H1 (cell line): ENCODE results near the gene PROSER3. TPM values are rescaled to one million over a fixed set of nuclear protein-coding genes. Genes with fewer than 3 reads are reported as not detected.
"Not testable (repeated sequence)": the region's sequence is repeated elsewhere in the genome, so short reads cannot be mapped to it uniquely, and the experiment has no call there.

ENCODE experiments used
- CTCF ChIA-PET: fragments of 300-600 bp; sonication (Branson Sonifier 250); formaldehyde crosslinking; loops from one replicate; lab custom pipeline; 2021; ENCODE audit not compliant: partially characterized antibody; lab: Charles Lee
- POLR2A ChIA-PET: fragments of 300-600 bp; sonication (Branson Sonifier 250); formaldehyde crosslinking; loops from one replicate; lab custom pipeline; 2021; ENCODE audit warnings: inconsistent platforms; ENCODE audit not compliant: partially characterized antibody; lab: Charles Lee
- DNase-seq, 2 experiments: peaks; one replicate each; pipeline versions ENCODE4 v3.0.0 to v3.0.0-alpha.2; 2010 to 2022; ENCODE audit warnings: low spot score in 2 of 2, low read depth in 1 of 2, mixed read lengths in 1 of 2
- FAIRE-seq: peaks from 2 replicates; lab custom pipeline; 2011; peaks lifted over from hg19 to GRCh38; lab: Jason Lieb, UNC
- H2AFZ ChIP-seq: 2 replicates; pipeline ENCODE4 v1.8.1; 2012; ENCODE audit warnings: low read length, inconsistent platforms
- H2AK5ac ChIP-seq: 2 replicates; pipeline ENCODE4 v1.6.1; 2013; ENCODE audit warnings: low read depth, low read length
- H2BK120ac ChIP-seq: replicated peaks from 2 replicates; pipeline ENCODE3; 2013; ENCODE audit warnings: low read depth, low read length, inconsistent platforms
- H2BK12ac ChIP-seq: 2 replicates; pipeline ENCODE4 v1.6.1; 2013; ENCODE audit warnings: low read depth, low read length
- H2BK15ac ChIP-seq: 2 replicates; pipeline ENCODE4 v1.6.1; 2013; ENCODE audit warnings: low read length
- H2BK20ac ChIP-seq: 2 replicates; pipeline ENCODE4 v1.6.1; 2013; ENCODE audit warnings: low read length
- H2BK5ac ChIP-seq: 2 replicates; pipeline ENCODE4 v1.6.1; 2013; ENCODE audit warnings: low read depth, low read length
- H3K14ac ChIP-seq: 2 replicates; pipeline ENCODE4 v1.6.1; 2013; ENCODE audit warnings: inconsistent platforms; ENCODE audit not compliant: insufficient read length
- H3K18ac ChIP-seq: 2 replicates; pipeline ENCODE4 v1.6.1; 2013; ENCODE audit warnings: low read length; ENCODE audit errors: extremely low read depth
- H3K23ac ChIP-seq: 2 replicates; pipeline ENCODE4 v1.6.1; 2013; ENCODE audit warnings: inconsistent platforms; ENCODE audit not compliant: insufficient read length
- H3K23me2 ChIP-seq: 2 replicates; pipeline ENCODE4 v1.6.1; 2013; ENCODE audit warnings: low read depth, low read length
- H3K27ac ChIP-seq: 2 replicates; pipeline ENCODE4 v1.6.1; 2011; ENCODE audit warnings: low read depth, low read length, inconsistent platforms
- H3K27me3 ChIP-seq, 4 experiments: replicated peaks in 1 of 4; 1 replicate in 1 of 4; 2 replicates in 3 of 4; pipeline versions ENCODE4 v1.6.1 to v1.8.1; 2011 to 2013; ENCODE audit warnings: low read length in 3 of 4, mild to moderate bottlenecking in 3 of 4, inconsistent platforms in 2 of 4, mixed read lengths in 2 of 4, moderate library complexity in 1 of 4; ENCODE audit not compliant: control insufficient read depth in 3 of 4, insufficient read depth in 3 of 4; ENCODE audit errors: extremely low read depth in 1 of 4
- H3K36me3 ChIP-seq, 4 experiments: 2 replicates each; pipeline versions ENCODE4 v1.6.1 to v1.8.1; 2011 to 2013; ENCODE audit warnings: mild to moderate bottlenecking in 4 of 4, low read length in 3 of 4, moderate library complexity in 2 of 4, control low read depth in 1 of 4, inconsistent platforms in 1 of 4; ENCODE audit not compliant: insufficient read depth in 4 of 4, control insufficient read depth in 2 of 4
- H3K4ac ChIP-seq: replicated peaks from 2 replicates; pipeline ENCODE3; 2013; ENCODE audit warnings: low read length, low read depth, mixed read lengths, inconsistent platforms; ENCODE audit not compliant: insufficient read length
- H3K4me1 ChIP-seq, 4 experiments: replicated peaks in 1 of 4; 1 replicate in 1 of 4; 2 replicates in 3 of 4; pipeline versions ENCODE4 v1.6.1 to v1.8.1; 2011 to 2013; ENCODE audit warnings: low read length in 3 of 4, inconsistent platforms in 2 of 4, mixed read lengths in 1 of 4; ENCODE audit not compliant: insufficient read depth in 4 of 4, control insufficient read depth in 3 of 4
- H3K4me2 ChIP-seq, 2 experiments: 2 replicates each; pipeline versions ENCODE4 v1.6.1 to v1.8.1; 2011 to 2013; ENCODE audit warnings: low read depth in 2 of 2, low read length in 2 of 2, control low read depth in 1 of 2, inconsistent platforms in 1 of 2, mild to moderate bottlenecking in 1 of 2; ENCODE audit not compliant: insufficient read depth in 1 of 2
- H3K4me3 ChIP-seq, 4 experiments: fragments of 200-600, 300-600 bp in 1 of 4; sonication (generic), shearing (Covaris generic), sonication (Bioruptor Twin) in 1 of 4; 2 replicates each; pipeline versions ENCODE4 v1.5.1 to v1.8.1; 2011 to 2016; ENCODE audit warnings: low read length in 4 of 4, low read depth in 3 of 4, control low read depth in 2 of 4, inconsistent platforms in 2 of 4, mild to moderate bottlenecking in 2 of 4, mixed read lengths in 1 of 4, moderate library complexity in 1 of 4; ENCODE audit not compliant: insufficient read depth in 2 of 4; ENCODE audit errors: extremely low read depth in 1 of 4
- H3K56ac ChIP-seq: replicated peaks from 2 replicates; pipeline ENCODE3; 2013; ENCODE audit warnings: low read depth, mild to moderate bottlenecking, mixed read lengths, low read length, inconsistent platforms; ENCODE audit not compliant: insufficient read length
- H3K79me1 ChIP-seq: 2 replicates; pipeline ENCODE4 v1.6.1; 2013; ENCODE audit warnings: low read depth, low read length, control low read depth
- H3K79me2 ChIP-seq, 2 experiments: 2 replicates each; pipeline versions ENCODE4 v1.6.1 to v1.8.1; 2012 to 2013; ENCODE audit warnings: low read length in 2 of 2, mild to moderate bottlenecking in 2 of 2, inconsistent platforms in 1 of 2; ENCODE audit not compliant: insufficient read depth in 2 of 2, control insufficient read depth in 1 of 2
- H3K9ac ChIP-seq, 4 experiments: replicated peaks in 1 of 4; 1 replicate in 1 of 4; 2 replicates in 3 of 4; pipeline versions ENCODE4 v1.6.1 to v1.8.1; 2011 to 2013; ENCODE audit warnings: low read depth in 3 of 4, low read length in 3 of 4, control low read depth in 2 of 4, mild to moderate bottlenecking in 2 of 4, moderate library complexity in 2 of 4, inconsistent platforms in 1 of 4; ENCODE audit errors: extremely low read depth in 1 of 4
- H3K9me3 ChIP-seq, 2 experiments: 2 replicates each; pipeline versions ENCODE4 v1.6.1 to v1.8.1; 2012 to 2013; ENCODE audit warnings: mild to moderate bottlenecking in 2 of 2, moderate library complexity in 2 of 2, control low read depth in 1 of 2, inconsistent platforms in 1 of 2, low read depth in 1 of 2, low read length in 1 of 2, mixed read lengths in 1 of 2; ENCODE audit not compliant: insufficient read depth in 2 of 2
- H4K20me1 ChIP-seq, 2 experiments: replicated peaks in 1 of 2; 2 replicates each; pipeline versions ENCODE3 to v1.8.1; 2011 to 2013; ENCODE audit warnings: inconsistent platforms in 2 of 2, low read length in 2 of 2, mild to moderate bottlenecking in 1 of 2; ENCODE audit not compliant: insufficient read depth in 2 of 2, control insufficient read depth in 1 of 2
- H4K5ac ChIP-seq: 2 replicates; pipeline ENCODE4 v1.6.1; 2013; ENCODE audit warnings: low read length, low read depth, mixed read lengths, inconsistent platforms; ENCODE audit not compliant: insufficient read length
- H4K8ac ChIP-seq: 2 replicates; pipeline ENCODE4 v1.8.0; 2013; ENCODE audit warnings: mild to moderate bottlenecking, moderate library complexity, low read length, inconsistent platforms; ENCODE audit not compliant: insufficient read depth; ENCODE audit errors: extremely low read depth
- H4K91ac ChIP-seq: replicated peaks from 2 replicates; pipeline ENCODE3; 2013; ENCODE audit warnings: low read length, mixed read lengths, inconsistent platforms; ENCODE audit not compliant: insufficient read length
- WGBS, 2 experiments: shearing (Covaris generic) in 1 of 2; methylation state at CpG; one replicate each; pipeline versions ENCODE4 v1.1.6 to v1.1.7; 2013 to 2015; ENCODE audit warnings: low lambda C conversion rate in 2 of 2, mixed read lengths in 2 of 2, inconsistent platforms in 1 of 2, low coverage in 1 of 2, missing lambda C conversion rate in 1 of 2; ENCODE audit not compliant: insufficient replicate concordance in 2 of 2, insufficient coverage in 1 of 2, insufficient read length in 1 of 2; ENCODE audit errors: extremely low coverage in 1 of 2, missing lambda C conversion rate in 1 of 2; 5-methylcytosine and 5-hydroxymethylcytosine counted together
- polyA plus RNA-seq, 7 experiments: library from polyadenylated mRNA; depleted of rRNA in 3 of 7; stranded (reverse) in 5 of 7; unstranded in 2 of 7; fragments of >200 nt in 5 of 7; fragments of 200-250 nt in 2 of 7; gene quantifications; 1 replicate in 5 of 7; 2 replicates in 1 of 7; 4 replicates in 1 of 7; pipeline versions ENCODE4 v1.2.1 to v1.2.3, GENCODE V29; 2011 to 2013; ENCODE audit warnings: missing spikeins in 2 of 7, mixed read lengths in 2 of 7
- total RNA-seq: library from RNA; stranded (reverse); fragmentation: NEBNext Ultra II Directional; extraction: Animal tissue kit (Norgen Biotek cat#: 25700); gene quantifications from 2 replicates; pipeline ENCODE4 v1.2.1, GENCODE V29; 2021

PROSER3 gene
- total and polyA plus RNA-seq, 2 of the 8 experiments (the other 6 are each of a cell fraction or from before 2014, with no cell fraction given), result 17.8 to 28.9 TPM

DNA sequence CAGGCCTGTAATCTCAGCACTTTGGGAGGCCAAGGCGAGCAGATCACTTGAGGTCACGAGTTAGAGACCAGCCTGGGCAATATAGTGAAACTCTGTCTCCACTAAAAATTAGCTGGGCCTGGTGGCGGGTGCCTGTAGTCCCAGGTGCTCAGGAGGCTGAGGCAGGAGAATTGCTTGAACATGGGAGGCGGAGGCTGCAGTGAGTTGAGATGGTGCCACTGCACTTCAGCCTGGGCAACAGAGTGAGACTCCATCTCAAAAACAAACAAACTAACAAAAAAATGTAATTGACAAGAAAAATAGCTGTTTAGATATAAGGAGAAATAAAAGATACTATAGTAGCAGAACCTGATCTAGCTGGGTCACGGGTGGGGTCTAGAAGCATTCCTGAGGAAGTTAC lies 14.4 kb downstream of the PROSER3 start:
- H3K18ac ChIP-seq, H4K5ac ChIP-seq, H2BK12ac ChIP-seq, H2BK120ac ChIP-seq, H3K56ac ChIP-seq, FAIRE-seq, H2BK15ac ChIP-seq, H3K23me2 ChIP-seq, H3K23ac ChIP-seq, H2AFZ ChIP-seq, H3K27me3 ChIP-seq, H3K79me2 ChIP-seq, H3K79me1 ChIP-seq, H2BK20ac ChIP-seq, H3K4me2 ChIP-seq, H3K14ac ChIP-seq, H4K20me1 ChIP-seq, H3K4me3 ChIP-seq, H4K91ac ChIP-seq, H3K9me3 ChIP-seq, H3K36me3 ChIP-seq, H3K4ac ChIP-seq, H2AK5ac ChIP-seq, H4K8ac ChIP-seq, H3K27ac ChIP-seq, DNase-seq, H2BK5ac ChIP-seq, H3K9ac ChIP-seq: not testable (repeated sequence)
- POLR2A ChIA-PET, result interaction anchor here (0.8 to 1.8 kb wide), 8 partner anchors 8 to 64 kb away, joined by 3 to 9 read pairs (median 4); partner anchors contain the start of genes HSPB6, KMT2B and LIN37
- 88% methylated on average over 5 of the region's 5 CpGs; no CpG with 5 or more reads in 1 of the 2 experiments for WGBS, 2 experiments
- H3K4me1 ChIP-seq, result peaks cover 0 to 21% (median 17%) of the 10 kb centered on the region in 4 experiments; a peak in 6 of 7 replicates
- CTCF ChIA-PET, result interaction anchor here (0.7 to 0.9 kb wide), 2 partner anchors 15 to 204 kb away, joined by 3 read pairs; no protein-coding TSS in a partner anchor
